Measurements from ENCODE around the gene CIB4.

CIB4 gene

GRCh38 chr2:26555246-26556133 lies 85.7 kb downstream of the CIB4 start:
- no peak for DNase-seq

DNA sequence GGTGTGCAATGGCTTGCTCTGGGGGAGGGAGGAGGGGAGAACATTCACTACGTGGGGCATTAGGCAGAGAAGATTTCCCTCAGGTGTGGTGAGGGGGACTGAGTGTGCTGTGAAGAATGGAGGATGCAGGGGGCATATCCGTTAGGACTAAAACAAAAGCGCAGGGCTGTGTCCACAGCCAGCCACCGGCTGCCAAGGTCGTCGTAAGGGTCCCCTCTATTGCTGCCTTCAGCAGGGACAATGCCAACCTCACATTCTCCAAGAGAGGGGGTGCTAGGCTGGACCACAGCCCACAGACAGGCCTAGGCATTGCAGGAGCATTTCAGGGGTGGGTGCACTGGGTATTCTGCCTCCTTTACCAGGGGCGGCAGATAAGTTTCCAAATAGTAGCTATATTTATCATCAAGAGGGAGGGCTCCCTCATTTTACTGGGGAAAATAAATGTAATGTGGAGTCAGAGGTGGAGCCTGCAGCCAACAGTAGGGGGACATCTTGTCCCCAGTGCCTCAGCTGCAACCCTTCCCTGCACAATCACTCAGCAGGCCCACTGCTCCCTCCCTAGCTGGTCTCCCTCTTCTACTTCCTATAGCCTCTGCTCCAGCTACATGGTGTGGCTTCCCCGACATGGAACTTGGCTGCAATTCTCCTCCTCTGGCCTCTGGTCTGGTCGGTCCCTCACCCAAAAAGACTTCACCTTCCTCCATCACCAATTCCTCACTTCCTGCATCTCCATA lies 88.4 kb downstream of the CIB4 start:
- DNase-seq: no peak

DNA sequence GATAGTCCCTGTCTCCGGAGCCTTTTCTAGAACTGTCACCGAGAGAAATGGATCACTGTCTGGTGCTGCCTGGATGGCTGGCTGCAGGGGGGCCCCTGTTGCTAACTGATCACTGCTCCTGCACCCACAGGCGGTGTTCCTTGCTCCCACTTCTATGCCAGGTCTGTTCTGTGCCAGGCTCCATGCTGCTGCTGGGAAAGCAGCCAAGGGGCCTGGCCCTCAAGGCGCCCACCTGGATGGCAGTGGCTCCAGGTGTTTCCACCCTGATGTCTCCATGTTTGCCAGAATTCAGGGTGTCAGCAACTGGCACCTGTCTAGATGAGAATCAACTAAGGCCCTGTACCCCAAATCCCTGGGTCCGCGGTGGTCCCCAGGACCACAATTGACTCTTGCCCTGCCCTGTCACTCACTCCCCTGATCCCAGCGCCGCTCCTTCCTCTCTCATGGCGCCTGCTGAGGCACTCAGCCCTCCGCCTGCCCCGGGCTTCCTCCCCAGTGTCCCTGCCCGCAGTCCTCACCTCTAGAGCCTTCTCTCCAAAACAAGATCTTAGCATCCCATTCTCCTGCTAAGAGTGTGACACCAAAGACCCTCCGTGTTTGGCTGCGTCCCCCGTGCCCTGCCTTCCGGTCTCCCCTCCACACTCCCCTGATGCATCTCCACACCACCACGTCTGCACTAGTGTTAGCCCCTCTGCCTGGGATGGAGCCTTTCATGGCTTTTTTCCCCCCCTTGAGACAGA lies 90.7 kb downstream of the CIB4 start:
- DNase-seq: no peak

- DNase-seq: no peak
Observed at GRCh38 chr2:26542676-26543505, 98.3 kb downstream of the CIB4 start.

DNA sequence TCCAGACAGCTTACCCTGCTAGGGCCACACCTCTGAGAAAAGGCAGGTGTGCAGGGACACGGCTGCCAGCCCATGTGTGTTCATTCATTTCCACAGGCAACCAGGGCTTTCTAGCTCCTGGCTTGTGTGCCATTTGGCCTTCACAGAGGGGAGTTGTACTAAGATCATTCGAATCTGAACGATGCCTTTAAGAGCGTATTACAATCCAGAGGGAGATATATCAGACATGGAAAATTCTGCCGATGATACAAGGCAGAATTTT lies 99.0 kb downstream of the CIB4 start:
- no peak for DNase-seq

DNA sequence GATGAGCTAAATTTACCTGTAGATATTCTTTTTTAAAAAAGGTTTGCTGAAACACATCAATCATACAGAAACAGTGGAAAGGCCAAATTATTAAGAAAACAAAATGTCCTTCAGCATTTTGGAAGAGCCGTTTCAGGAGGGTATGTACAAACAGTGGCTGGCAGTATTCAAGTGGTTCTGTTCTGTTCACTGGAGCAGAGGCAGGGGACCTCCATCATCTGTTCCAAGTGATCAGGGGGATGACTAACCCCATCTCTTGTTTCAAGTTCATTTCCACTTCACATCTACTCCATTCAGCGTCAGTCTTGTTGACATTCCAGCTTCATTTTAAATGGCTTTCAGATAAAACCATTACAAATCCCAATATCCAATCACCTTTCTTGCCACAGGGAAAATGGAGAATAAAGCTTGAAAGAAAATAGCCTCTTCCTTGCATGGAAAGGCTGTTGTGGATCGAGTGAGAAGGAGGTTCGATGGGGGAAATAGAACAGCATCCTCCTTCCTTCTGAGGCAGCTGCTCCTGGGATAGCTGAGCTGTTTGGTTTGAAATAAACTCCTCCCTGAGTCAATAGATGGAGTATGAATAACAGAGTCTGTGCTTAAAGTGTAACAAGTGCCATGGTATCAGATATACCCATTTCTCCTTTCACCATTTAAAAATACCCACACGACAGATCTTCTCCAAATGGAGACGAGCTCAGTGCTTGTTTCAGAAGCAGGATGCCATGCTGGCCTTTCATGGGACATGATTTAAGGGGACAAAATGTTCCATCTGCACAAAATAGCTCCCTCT lies 99.6 kb downstream of the CIB4 start:
- DNase-seq: no peak

GRCh38 chr2:26540961-26541360 lies 100.2 kb downstream of the CIB4 start:
- no peak for DNase-seq

- no peak for DNase-seq
Observed at GRCh38 chr2:26540306-26540705, 100.9 kb downstream of the CIB4 start.

GRCh38 chr2:26537826-26538475 lies 103.2 kb downstream of the CIB4 start:
- no peak for DNase-seq

- no peak for DNase-seq
Observed at GRCh38 chr2:26537069-26537825, 103.9 kb downstream of the CIB4 start.

- no peak for DNase-seq
Observed at GRCh38 chr2:26536371-26537068, 104.6 kb downstream of the CIB4 start.

DNA sequence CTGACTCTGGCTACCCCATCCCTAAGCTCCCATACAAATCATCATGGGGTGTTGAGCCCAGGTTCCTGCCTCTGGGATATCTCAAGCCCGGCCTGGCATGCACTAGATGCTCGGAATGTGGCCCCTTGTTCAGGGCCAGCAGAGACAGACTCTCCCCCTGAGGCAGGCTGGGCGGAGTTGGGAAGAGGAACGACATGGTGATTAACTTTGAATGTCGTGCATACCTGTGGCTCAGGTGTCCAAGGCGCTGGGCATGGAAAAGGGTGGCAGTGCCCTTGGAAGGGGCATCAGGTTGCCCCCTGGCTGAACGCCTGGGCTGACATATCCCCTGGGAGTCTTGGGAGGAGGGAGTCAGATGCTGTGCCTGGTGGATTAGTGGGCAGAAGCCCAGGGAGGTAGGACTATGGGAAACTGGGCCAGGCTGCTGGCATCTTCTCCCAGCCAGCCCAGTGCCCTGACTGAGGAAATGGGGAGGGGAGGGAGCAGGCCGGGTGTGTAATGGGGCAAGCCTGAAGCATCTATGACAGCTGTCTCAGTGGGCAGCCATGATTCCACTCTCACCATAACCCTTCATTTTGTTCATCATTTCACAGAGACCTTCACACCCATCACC lies 105.4 kb downstream of the CIB4 start:
- no peak for DNase-seq

GRCh38 chr2:26534865-26535662 lies 106.1 kb downstream of the CIB4 start:
- no peak for DNase-seq

DNA sequence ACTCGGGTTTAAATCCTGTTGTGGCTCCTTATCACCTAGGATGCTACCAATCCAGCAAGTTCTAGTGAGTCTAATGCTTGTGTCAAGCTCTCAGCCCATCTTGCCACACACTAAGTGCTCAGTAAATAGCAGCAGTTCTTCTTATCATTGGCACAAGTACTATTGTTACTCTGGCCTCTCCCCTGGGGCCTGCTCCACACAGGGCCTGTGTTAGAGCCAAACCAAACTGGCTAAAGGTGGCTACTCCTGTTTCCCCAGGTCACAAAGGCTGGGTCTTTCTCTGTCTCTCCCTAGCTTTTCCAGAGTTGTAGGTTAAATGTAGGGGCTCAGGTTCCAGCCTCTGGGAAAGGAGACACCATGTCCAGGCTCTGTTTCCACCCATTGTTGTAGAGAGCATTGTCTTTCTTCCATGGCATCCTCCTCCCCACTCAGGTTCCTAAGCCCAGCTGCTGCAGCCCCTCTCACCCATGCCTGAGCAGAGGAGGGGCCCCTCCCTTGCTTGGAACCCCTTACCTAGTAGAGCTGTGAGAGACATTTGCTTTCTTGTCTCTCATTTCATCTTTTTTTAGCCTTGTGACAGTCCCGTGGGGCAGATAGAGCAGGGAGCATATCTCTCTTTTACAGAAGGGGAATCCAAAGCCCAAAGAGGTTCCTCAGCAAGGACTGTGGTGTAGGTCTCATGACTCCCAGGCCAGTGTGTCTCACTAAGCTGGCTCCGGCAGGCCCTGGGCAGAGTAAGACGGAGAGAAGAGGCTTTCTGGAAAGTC lies 106.9 kb downstream of the CIB4 start:
- DNase-seq: no peak

DNA sequence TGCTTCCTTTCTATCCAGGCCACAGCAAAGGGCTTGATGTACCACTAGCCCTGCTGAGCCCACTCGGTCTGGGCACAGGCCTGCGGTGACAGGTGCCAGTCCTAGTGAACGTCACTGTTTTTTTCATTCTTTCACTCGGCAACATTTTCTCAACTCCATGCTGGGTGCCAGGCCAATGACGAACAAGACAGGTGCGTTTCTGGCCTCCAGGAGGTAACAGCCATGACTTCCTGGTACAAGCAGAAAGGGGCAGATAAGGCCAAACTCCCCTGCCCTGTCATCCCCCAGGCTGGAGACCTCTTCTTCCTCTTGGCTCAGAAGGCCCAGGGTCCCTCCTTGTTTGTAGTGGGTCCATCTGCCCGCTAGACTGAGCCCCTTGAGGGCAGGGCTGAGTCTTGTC lies 107.5 kb downstream of the CIB4 start:
- DNase-seq: no peak
